Osteoblast (primary cell): ENCODE measurements around the gene ST3GAL6. TPM values are rescaled to one million over a fixed set of nuclear protein-coding genes. Genes with fewer than 3 reads are reported as not detected.

Source experiments
- DNase-seq: peaks from one replicate; pipeline ENCODE4 v3.0.0; 2011; ENCODE audit warnings: low spot score, mixed read lengths; ENCODE audit not compliant: insufficient read length; ENCODE audit errors: missing footprints
- H2AFZ ChIP-seq: 2 replicates; pipeline ENCODE4 v1.6.0; 2011; ENCODE audit warnings: mild to moderate bottlenecking, low read length
- H3K27ac ChIP-seq: 2 replicates; pipeline ENCODE4 v1.5.1; 2011; ENCODE audit warnings: mild to moderate bottlenecking, low read depth, low read length, moderate library complexity
- H3K27me3 ChIP-seq: 2 replicates; pipeline ENCODE4 v1.6.0; 2012; ENCODE audit warnings: mild to moderate bottlenecking, control low read depth, inconsistent platforms, low read length, moderate library complexity; ENCODE audit not compliant: insufficient read depth
- H3K36me3 ChIP-seq: 2 replicates; pipeline ENCODE4 v1.5.1; 2011; ENCODE audit warnings: mild to moderate bottlenecking, low read length, control low read depth, moderate library complexity; ENCODE audit not compliant: insufficient read depth
- H3K4me1 ChIP-seq: 2 replicates; pipeline ENCODE4 v1.5.1; 2011; ENCODE audit warnings: mild to moderate bottlenecking, low read length, control low read depth, moderate library complexity; ENCODE audit not compliant: insufficient read depth
- H3K4me2 ChIP-seq: 2 replicates; pipeline ENCODE4 v1.6.0; 2011; ENCODE audit warnings: mild to moderate bottlenecking, low read length; ENCODE audit not compliant: insufficient read depth
- H3K4me3 ChIP-seq: fragments of 200-600 bp; sonication (generic); 3 replicates; pipeline ENCODE4 v1.5.1; 2012; ENCODE audit warnings: mild to moderate bottlenecking, low read length, inconsistent platforms; ENCODE audit not compliant: insufficient read depth
- H3K79me2 ChIP-seq: 2 replicates; pipeline ENCODE4 v1.6.0; 2012; ENCODE audit warnings: mild to moderate bottlenecking, low read length, control low read depth, inconsistent platforms; ENCODE audit not compliant: insufficient read depth
- H3K9me3 ChIP-seq: 2 replicates; pipeline ENCODE4 v1.5.1; 2011; ENCODE audit warnings: low read depth, low read length, control low read depth
- H4K20me1 ChIP-seq: 2 replicates; pipeline ENCODE4 v1.6.0; 2012; ENCODE audit warnings: mild to moderate bottlenecking, low read length, control low read depth; ENCODE audit not compliant: insufficient read depth
- total RNA-seq: library from RNA; depleted of rRNA; stranded (reverse); fragments of >200 nt; gene quantifications from 2 replicates; pipeline ENCODE4 v1.2.3, GENCODE V29; 2012
- TF ChIP-seq, protein P1 (sequence below): IDR thresholded peaks from 2 replicates; pipeline ENCODE4 v1.5.1; 2011; ENCODE audit warnings: mild to moderate bottlenecking, low read depth, low read length, moderate library complexity; ENCODE audit errors: extremely low read depth

The ST3GAL6 gene
- total RNA-seq, 1 donor: 2.2 TPM

DNA sequence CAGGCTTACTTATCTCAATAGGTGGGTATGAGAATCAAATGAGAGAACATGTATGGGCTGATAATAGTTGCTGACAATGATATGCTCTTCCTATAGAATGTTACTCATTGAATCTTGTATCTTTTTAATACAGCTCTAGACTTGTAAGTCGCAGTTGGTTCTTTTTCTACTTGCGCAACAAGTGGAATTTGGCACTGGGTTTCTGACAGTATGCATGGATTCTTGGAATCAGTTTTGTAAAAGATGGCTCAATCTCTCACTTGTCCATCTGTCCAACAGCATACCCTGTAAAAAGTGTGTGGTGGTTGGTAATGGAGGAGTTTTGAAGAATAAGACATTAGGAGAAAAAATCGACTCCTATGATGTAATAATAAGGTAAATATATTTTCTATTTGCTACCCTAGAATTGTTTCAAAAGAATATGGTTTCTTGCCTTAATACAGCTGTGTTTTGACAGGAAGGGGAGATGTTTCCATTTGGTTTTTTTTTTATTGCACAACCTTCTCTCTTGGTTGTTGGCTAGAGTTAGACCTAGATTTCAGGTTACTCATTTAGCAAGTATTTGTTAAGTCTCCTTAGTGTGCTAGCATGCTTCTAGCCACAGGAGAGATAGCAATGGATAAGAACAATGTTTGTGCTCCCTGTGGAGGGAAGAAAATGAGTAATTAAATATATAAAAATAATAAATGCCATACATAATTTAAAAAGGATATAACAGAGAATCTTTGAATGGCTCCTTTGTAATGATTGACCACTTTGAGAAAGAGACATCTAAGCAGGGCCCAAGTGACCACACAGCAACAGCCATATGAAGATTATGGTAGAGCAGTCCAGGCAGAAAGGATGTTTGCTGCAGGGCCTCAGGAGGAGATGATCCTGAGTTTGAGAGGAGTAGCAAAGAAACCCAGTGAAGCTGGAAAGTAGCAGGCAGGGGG, 21.8 kb downstream of the ST3GAL6 start:
- TF ChIP-seq, protein P1, sequence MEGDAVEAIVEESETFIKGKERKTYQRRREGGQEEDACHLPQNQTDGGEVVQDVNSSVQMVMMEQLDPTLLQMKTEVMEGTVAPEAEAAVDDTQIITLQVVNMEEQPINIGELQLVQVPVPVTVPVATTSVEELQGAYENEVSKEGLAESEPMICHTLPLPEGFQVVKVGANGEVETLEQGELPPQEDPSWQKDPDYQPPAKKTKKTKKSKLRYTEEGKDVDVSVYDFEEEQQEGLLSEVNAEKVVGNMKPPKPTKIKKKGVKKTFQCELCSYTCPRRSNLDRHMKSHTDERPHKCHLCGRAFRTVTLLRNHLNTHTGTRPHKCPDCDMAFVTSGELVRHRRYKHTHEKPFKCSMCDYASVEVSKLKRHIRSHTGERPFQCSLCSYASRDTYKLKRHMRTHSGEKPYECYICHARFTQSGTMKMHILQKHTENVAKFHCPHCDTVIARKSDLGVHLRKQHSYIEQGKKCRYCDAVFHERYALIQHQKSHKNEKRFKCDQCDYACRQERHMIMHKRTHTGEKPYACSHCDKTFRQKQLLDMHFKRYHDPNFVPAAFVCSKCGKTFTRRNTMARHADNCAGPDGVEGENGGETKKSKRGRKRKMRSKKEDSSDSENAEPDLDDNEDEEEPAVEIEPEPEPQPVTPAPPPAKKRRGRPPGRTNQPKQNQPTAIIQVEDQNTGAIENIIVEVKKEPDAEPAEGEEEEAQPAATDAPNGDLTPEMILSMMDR: no peak
- no peaks in the 10 kb centered on the region for H3K79me2 ChIP-seq
- H3K4me2 ChIP-seq: peak overlapping the region; percentile 47
- peak; percentile 22 for DNase-seq
- H4K20me1 ChIP-seq: no peaks in the 10 kb centered on the region
- H3K36me3 ChIP-seq: no peaks in the 10 kb centered on the region
- H2AFZ ChIP-seq: no peak overlapping the region
- H3K27me3 ChIP-seq: no peaks in the 10 kb centered on the region
- H3K4me1 ChIP-seq: peaks cover 53% of the 10 kb centered on the region
- no peak overlapping the region for H3K4me3 ChIP-seq
- H3K27ac ChIP-seq: peak overlapping the region; percentile 80
- no peaks in the 10 kb centered on the region for H3K9me3 ChIP-seq

DNA sequence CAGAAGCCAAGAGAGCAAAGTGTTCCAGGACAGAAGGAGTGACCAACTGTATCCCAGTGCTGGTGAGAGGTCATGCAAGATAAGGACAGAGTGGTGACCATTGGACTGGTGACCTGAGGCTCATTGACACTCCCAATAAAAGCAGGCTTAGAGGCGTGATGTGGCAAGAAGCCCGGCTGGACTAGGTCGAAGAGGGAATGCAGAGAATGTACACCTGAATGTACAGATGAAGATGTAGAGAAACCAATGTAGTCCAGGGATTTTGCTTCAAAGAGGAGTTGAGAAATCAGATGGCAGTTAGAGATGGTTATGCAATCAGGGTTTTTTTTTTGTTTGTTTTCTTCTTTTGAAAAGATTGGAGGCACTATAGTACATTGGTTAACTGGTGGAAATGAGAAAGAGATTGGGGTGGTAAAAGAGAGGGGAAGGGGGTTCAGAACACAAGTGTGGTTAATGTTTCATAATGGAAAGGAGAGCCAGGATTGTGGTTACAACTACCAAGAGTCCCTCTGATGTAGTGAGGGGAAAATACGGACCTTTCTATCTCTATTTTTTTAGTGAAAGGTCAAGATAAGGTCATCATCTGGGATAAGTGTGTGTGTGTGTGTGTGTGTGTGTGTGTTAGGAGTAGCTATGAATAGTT, 23.3 kb downstream of the ST3GAL6 start:
- no peaks in the 10 kb centered on the region for H3K9me3 ChIP-seq
- no peaks in the 10 kb centered on the region for H3K27me3 ChIP-seq
- no peak overlapping the region for H2AFZ ChIP-seq
- DNase-seq: no peak
- TF ChIP-seq, protein P1: no peak
- H3K4me2 ChIP-seq: no peak overlapping the region
- no peaks in the 10 kb centered on the region for H4K20me1 ChIP-seq
- H3K27ac ChIP-seq: peak overlapping the region; percentile 80
- H3K4me1 ChIP-seq: peaks cover 45% of the 10 kb centered on the region
- no peaks in the 10 kb centered on the region for H3K79me2 ChIP-seq
- no peaks in the 10 kb centered on the region for H3K36me3 ChIP-seq
- H3K4me3 ChIP-seq: no peak overlapping the region

DNA sequence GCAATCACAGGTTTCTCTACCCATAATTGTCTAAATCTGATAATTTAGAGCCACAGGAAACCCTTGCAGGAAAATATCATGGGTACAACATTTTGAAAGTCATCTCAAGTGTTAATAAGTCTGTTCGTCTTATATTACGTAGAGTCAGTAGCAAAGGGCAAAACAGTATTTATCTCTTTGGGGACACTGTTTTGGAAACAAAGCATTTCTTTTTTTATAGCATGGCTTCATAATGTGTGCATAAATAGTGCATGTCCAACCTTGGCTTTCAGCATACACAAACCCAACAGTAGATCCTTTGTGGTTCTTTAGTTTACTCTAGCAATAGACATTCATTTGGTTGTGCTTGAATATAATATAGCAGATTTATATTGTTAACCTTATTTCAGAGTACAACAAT, 24.0 kb downstream of the ST3GAL6 start:
- Histone ChIP-seq H3K4me1 (peaks cover 50% of the 10 kb centered on the region), H3K36me3 (no peaks in the 10 kb centered on the region)
- no peak for DNase-seq

More for the DNA sequence above, 24.0 kb downstream of the ST3GAL6 start:
- Histone ChIP-seq H3K9me3 (no peaks in the 10 kb centered on the region), H3K4me2 (no peak overlapping the region), H2AFZ (no peak overlapping the region), H4K20me1 (peaks cover 4% of the 10 kb centered on the region), H3K27ac (no peak overlapping the region), H3K79me2 (no peaks in the 10 kb centered on the region), H3K4me3 (no peak overlapping the region), H3K27me3 (no peaks in the 10 kb centered on the region)
- TF ChIP-seq, protein P1: no peak
